Islet of Langerhans (tissue), 1 donor: ENCODE results near the gene CPNE4.

Source experiments
- FAIRE-seq: peaks from one replicate; lab custom pipeline; 2011; peaks lifted over from hg19 to GRCh38; lab: Jason Lieb, UNC

The CPNE4 gene

GRCh38 chr3:131735116-131735515 lies 299.7 kb downstream of the CPNE4 start:
- FAIRE-seq, result no peak

- FAIRE-seq, result no peak
Measured at GRCh38 chr3:131733086-131733841, 301.6 kb downstream of the CPNE4 start.

DNA sequence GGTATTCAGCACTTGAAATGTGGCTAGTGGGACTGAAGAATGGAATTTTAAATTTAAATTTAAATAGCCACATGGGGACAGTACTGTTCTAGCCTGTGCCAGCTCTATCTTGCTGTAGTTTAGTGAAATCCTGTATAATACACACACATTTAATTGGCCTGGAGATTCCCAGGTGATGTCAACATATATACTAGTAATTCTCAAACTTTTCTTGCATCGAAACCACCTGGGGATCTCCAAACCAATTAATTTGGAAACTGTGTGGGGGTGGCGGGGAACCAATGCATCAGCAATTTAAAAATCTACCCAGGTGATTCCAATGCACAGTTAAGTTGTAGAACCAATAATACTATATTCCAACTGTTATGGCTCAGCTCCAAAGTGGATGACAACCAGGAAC lies 303.1 kb downstream of the CPNE4 start:
- FAIRE-seq, result no peak

GRCh38 chr3:131730581-131730980 lies 304.2 kb downstream of the CPNE4 start:
- FAIRE-seq, result no peak

DNA sequence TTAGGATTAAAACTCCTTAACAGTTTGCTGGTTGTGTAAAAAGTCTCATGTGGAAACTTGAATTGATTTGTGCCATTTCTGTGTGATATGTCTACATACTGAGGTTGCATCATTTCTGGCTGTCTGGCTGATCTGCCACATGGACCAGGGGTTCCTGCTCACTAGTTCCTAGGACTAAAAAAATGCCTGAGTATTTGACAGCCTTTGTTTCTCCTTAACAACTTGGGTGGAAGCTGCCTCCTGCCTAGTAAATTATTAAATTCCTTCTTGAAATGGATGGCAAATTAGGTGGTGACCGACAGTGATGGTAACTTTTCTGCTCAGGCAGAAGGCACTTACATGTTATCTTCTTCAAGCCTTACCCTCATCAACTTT lies 305.2 kb downstream of the CPNE4 start:
- FAIRE-seq, result no peak

DNA sequence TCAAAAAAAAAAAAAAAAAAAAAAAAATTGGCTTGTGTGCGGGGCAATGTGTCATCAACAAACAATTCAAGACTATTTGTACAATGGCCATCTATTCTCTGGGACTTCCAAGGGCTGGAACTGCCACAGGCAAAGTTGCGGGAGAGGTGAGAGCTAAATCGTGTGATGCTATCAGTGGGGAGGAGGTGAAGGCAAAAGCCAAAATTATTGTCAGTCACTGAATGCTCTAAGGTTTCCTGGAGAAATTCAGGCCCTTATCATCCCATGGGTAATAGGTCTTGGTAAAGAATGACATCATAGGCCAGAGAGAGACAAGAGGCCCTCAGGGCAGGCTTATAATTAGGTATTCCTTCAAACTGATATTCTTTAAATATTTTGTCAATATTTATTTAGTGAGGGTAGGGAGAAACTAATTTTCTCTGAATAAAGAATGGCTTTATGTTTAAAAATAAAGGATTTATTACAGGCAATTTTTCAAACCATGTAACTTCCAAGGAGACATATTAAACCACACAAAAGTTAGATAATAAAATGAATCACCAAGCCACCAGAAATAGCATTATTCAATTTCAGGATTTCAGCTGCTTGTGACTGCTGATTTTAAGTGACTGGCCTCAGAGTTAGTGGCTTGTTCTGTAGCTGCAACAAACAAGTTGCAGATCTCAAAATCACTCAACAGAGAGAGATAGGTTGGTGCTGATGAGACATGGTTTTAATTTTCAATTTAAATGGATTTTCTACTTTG lies 305.7 kb downstream of the CPNE4 start:
- FAIRE-seq, result no peak

GRCh38 chr3:131725414-131725813 lies 309.4 kb downstream of the CPNE4 start:
- no peak for FAIRE-seq

DNA sequence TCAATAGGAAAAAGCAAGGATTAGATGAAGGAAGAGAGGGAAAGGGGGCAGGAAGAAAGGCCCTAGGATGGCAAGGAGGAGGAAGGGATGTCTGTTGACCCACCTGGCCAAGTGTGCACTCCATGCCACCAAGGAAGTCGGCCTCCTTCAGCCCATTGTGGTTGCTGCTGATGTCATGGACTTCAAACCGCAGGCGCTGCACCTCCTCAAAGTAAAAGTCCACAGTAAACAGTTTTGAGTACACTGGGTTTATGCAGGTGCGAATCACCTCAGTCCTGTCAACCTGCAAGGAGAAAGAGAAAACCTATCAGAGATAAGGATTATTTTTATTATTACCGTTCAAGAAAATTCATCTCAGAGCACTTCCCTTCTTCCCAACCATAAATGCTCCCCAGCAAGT lies 311.5 kb downstream of the CPNE4 start:
- FAIRE-seq, result no peak

DNA sequence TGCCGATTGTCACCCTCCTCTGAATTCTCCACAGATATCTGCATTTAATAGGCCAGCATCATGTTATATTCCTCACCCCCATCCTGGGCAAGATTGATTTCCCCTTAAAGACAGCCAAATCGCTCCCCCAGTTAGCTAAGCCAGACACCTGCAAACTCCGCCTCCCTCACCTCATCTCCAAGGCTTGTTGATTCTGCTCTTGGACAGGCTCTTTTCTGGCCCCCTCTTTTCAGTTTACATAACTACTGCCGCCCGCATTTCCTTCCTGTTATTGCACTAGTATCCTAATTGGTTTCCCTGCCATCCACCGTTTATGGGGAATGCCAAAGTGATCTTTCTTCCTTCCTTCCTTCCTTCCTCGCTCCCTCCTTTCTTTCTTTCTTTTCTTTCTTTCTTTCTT lies 317.3 kb downstream of the CPNE4 start:
- no peak for FAIRE-seq

DNA sequence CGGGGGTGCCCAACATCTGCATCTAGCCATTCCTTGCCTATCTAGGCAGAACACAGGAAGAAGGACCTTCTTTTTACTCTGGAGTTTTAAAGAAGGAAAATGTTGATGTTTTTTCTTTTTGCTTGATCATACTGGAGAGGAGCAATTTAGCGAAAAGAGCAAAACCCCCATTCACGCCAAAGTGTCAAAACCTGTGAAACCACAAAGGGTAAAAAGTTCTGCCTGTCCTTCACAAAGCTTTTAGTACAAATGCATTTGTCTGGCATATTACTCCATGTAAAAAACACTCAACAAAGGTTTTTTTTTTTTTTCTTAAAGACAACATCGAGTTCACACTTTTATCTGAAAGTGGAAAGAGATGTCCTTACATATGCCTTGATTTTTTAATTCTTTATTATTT lies 317.9 kb downstream of the CPNE4 start:
- no peak for FAIRE-seq

DNA sequence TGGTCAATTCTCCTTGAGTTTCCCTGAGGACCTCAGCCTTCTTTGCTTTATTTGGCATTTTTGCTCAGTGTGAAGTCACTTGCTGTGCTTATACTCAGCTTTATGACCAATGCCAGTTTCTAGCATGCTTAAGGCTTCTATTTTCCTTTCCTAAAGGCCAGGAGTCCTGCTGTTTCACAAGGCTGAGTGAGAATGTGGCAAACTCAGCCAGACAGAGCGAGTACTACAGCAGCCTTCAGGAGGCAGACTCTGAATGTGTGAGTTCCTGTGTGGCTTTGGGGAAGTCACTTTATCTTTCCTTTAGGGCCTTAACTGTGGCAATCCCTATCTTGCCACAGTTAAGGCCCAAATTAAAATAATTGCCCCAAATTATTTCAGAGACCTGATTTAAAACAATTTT lies 318.8 kb downstream of the CPNE4 start:
- no peak for FAIRE-seq

GRCh38 chr3:131714585-131715220 lies 320.1 kb downstream of the CPNE4 start:
- no peak for FAIRE-seq

DNA sequence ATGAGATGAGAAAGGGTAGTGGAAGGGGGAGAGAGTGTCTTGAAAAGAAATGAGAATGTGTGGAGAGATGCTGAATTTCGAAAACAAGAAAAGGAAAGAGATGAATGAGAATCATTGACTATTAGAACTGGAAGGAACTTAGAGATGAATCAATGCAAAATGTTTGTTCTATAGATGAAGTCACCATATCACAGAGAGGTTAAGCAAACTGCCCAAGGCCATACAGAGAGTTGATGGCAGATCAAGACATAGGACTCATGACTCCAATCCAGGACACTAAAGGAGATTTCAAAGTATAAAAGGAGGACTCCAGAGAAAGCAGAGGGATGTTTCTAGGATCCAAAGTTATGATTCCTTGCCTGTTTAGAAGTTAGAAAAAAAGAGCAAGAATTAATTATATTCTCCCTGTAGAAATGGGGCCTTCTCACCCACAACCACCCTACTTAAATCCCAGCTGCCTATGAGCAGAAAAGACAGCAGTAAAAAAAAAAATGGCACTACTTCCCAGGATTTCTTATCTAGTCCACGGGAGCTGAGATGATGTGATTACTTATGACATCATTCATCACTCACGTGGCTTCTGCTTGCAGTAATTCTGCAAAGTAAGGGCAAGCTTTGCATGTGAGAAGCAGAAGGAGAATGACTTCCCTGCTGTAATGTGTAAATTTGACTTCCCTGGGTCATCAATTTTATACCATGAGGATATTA lies 321.2 kb downstream of the CPNE4 start:
- no peak for FAIRE-seq

GRCh38 chr3:131712662-131713061 lies 322.2 kb downstream of the CPNE4 start:
- no peak for FAIRE-seq

GRCh38 chr3:131711114-131711768 lies 323.6 kb downstream of the CPNE4 start:
- no peak for FAIRE-seq

DNA sequence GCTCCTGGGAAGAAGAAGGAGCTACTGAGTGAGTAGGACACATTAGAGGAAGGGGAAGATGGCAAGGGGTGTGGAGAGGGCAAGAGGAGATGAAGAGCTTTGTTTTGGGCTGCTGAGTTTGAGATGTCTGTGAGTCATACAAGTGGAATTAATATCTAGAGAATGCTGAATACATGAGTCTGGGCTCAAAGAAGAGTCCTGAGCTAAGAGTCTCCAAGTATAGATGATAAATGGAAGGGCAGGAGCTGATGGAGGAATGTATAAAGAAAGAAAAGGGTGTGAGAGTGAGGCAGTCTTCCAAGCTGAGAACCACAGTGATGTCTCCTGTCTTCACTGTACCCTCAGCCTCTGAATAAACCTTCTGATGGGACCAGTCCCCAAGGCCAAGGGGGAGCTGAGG lies 326.6 kb downstream of the CPNE4 start:
- no peak for FAIRE-seq

GRCh38 chr3:131705558-131706051 lies 329.2 kb downstream of the CPNE4 start:
- FAIRE-seq, result peak; percentile 98

DNA sequence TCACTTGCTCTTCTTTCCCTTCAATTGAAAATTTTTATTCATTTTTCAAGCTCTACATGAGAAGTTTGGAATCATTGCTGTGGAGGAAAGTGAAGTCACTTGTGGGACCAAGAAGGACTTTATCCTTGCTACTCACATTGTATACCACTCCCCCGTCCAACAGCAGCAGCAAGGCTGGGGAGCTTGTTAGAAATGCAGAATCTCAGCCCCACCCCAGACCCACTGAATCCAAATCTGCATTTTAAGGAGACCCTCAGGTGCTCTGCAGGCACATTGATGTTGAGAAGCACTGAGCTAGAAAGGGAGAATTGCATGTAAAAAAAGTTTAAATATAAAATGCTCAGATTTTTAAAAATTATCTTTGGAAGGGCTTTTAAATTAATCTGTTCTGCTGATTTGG lies 329.7 kb downstream of the CPNE4 start:
- no peak for FAIRE-seq

- no peak for FAIRE-seq
Measured at GRCh38 chr3:131704098-131704497, 330.7 kb downstream of the CPNE4 start.

GRCh38 chr3:131702146-131702545 lies 332.7 kb downstream of the CPNE4 start:
- FAIRE-seq, result peak; percentile 30

- no peak for FAIRE-seq
Measured at GRCh38 chr3:131701153-131701770, 333.6 kb downstream of the CPNE4 start.

DNA sequence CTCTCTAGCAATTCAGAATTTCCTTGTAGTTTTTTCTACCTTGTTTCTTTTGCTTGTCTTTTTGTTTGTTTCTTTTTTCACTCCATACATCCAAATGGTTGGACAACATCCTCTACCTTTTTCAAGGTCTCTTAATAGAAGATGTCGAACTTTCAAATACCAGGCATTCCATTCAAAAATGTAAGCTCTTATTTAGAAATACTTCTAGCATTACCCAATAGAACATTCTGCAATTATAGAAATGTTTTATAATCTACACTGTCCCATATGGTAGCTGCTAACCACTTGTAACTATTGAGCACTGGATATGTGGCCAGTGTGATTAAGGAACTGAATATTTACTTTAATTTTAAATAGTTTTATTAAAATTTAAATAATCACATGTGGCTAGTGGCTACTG lies 335.8 kb downstream of the CPNE4 start:
- FAIRE-seq, result no peak
